Heart left ventricle (tissue), 13 donors: ENCODE results near the gene VSTM2L.

Source experiments
- CTCF ChIP-seq, 12 donors: fragments of 200-600 bp; sonication (generic) in 4 of 12; IDR thresholded peaks; one replicate each; pipeline versions ENCODE4 v1.5.0 to v1.8.0; 2018 to 2022; ENCODE audit warnings: antibody characterized with exemption in 12 of 12, mild to moderate bottlenecking in 5 of 12
- POLR2A ChIP-seq, 2 donors: fragments of 450-650 bp; IDR thresholded peaks; one replicate each; pipeline ENCODE4 v1.6.1; 2017; ENCODE audit warnings: antibody characterized with exemption in 2 of 2, mild to moderate bottlenecking in 2 of 2, moderate library complexity in 2 of 2
- donor health status: ischemic (EF 13 %, LVEDD 7.1; RV severe dilation, severe dysfunction).
- donor health status: DM: no; HTN: yes; CAD: no.
- donor health status: DM: no; HTN: no; CAD: no.
- donor health status: ischemic (EF 25% LVEDD 6.9; RV normal size, moderate dysfunction).
- donor health status: ischemic (EF 25% LVEDD 5.7; RV mildly dilated, moderate dysfunction).
- donor health status: ischemic (EF 35%, LVEDD 5.7; RV mildly dilated, moderate dysfunction).
- donor health status: nonischemic (EF 11% LVEDD 7.7; RV severe dilation, severe dysfunction).
- donor health status: DM: yes; HTN: yes; CAD: no.
- donor health status: PGD.
- donor health status: ischemic (EF 29% LVEDD 5.4; RV normal size, mild dysfunction).
- donor health status: nonischemic (EF 23%, LVEDD 6.1; RV moderate dilation, normal function).

GRCh38 chr20:37936041-37936440, 33.1 kb downstream of the VSTM2L start:
- TF ChIP-seq CTCF (IDR thresholded peaks at IDR 0.05) (no peak), POLR2A (IDR thresholded peaks at IDR 0.05) (no peak)
